Stimulated activated CD4-positive, alpha-beta T cell treated with anti-CD3 and anti-CD28 coated beads, Interleukin-12 subunit alpha, Interleukin-12 subunit beta, amount 100 ng/mL, for 48 hours (primary cell): ENCODE measurements around the gene RFC3.
"Not testable (repeated sequence)": the region's sequence is repeated elsewhere in the genome, so short reads cannot be mapped to it uniquely, and the experiment has no call there.

Source experiments
- DNase-seq, 3 donors: peaks; one replicate each; pipeline ENCODE4 v3.0.0-alpha.2; 2020; ENCODE audit warnings: low read depth in 2 of 3, low spot score in 1 of 3

RFC3 gene

GRCh38 chr13:33817901-33818706 lies at the start of gene RFC3:
Gene RFC3 (plus strand): TSS chr13:33818149. CDS start chr13:33818179, 30 bp downstream.
- DNase-seq, result peak; percentile 89 to 90 (median 89)

GRCh38 chr13:33771296-33771695 lies 46.7 kb upstream of the RFC3 start:
- DNase-seq, result no peak

GRCh38 chr13:33773790-33774462 lies 44.0 kb upstream of the RFC3 start:
- no peak for DNase-seq

GRCh38 chr13:33775339-33776108 lies 42.4 kb upstream of the RFC3 start:
- no peak for DNase-seq

- DNase-seq, result no peak
Measured at GRCh38 chr13:33776239-33776881, 41.6 kb upstream of the RFC3 start.

GRCh38 chr13:33782631-33783030 lies 35.3 kb upstream of the RFC3 start:
- DNase-seq, result no peak

- DNase-seq, result not testable (repeated sequence)
Measured at GRCh38 chr13:33783212-33783611, 34.7 kb upstream of the RFC3 start.

- no peak for DNase-seq
Measured at GRCh38 chr13:33784738-33785137, 33.2 kb upstream of the RFC3 start.

GRCh38 chr13:33785384-33785783 lies 32.6 kb upstream of the RFC3 start:
- DNase-seq, result no peak

- no peak for DNase-seq
Measured at GRCh38 chr13:33787051-33787591, 30.8 kb upstream of the RFC3 start.

- no peak for DNase-seq
Measured at GRCh38 chr13:33789066-33789606, 28.8 kb upstream of the RFC3 start.

- DNase-seq, result no peak
Measured at GRCh38 chr13:33789739-33790138, 28.2 kb upstream of the RFC3 start.

GRCh38 chr13:33793726-33794125 lies 24.2 kb upstream of the RFC3 start:
- no peak for DNase-seq

- DNase-seq, result no peak
Measured at GRCh38 chr13:33794576-33794975, 23.4 kb upstream of the RFC3 start.

- DNase-seq, result no peak
Measured at GRCh38 chr13:33796095-33796494, 21.9 kb upstream of the RFC3 start.

GRCh38 chr13:33797622-33798021 lies 20.3 kb upstream of the RFC3 start:
- DNase-seq, result no peak

- DNase-seq, result no peak
Measured at GRCh38 chr13:33798023-33798422, 19.9 kb upstream of the RFC3 start.

- no peak for DNase-seq
Measured at GRCh38 chr13:33799950-33800592, 17.9 kb upstream of the RFC3 start.

GRCh38 chr13:33800646-33801186 lies 17.2 kb upstream of the RFC3 start:
- no peak for DNase-seq
